A549 (cell line): ENCODE data around the gene GCC2. TPM values are rescaled to one million over a fixed set of nuclear protein-coding genes. Genes with fewer than 3 reads are reported as not detected.

Source experiments
- ATAC-seq, 2 experiments: fragments of 200-7000 bp in 1 of 2; fragments of >200 bp in 1 of 2; cut with Nextera tagmentation in 1 of 2; cut with Tn5 transposase in 1 of 2; 3 replicates each; pipeline versions ENCODE4 v1.8.0 to v1.9.1; 2018 to 2020; ENCODE audit warnings: mild to moderate bottlenecking in 1 of 2, moderate library complexity in 1 of 2
- CTCF ChIA-PET: fragments of 300-600 bp; sonication (Branson Sonifier 250); formaldehyde crosslinking; extraction: SDS; loops from one replicate; lab custom pipeline; 2021; ENCODE audit warnings: antibody characterized with exemption, inconsistent platforms; lab: Yijun Ruan, JAX
- POLR2A ChIA-PET: fragments of 350-600 bp; formaldehyde crosslinking; extraction: SDS; loops from one replicate; lab custom pipeline; 2021; ENCODE audit warnings: antibody characterized with exemption, inconsistent platforms; lab: Yijun Ruan, JAX
- DNase-seq, 2 experiments: peaks; one replicate each; pipeline versions ENCODE4 v3.0.0 to v3.0.0-alpha.2; 2011 to 2016; ENCODE audit warnings: low read depth in 1 of 2, low spot score in 1 of 2
- FAIRE-seq: peaks from 2 replicates; lab custom pipeline; 2011; peaks lifted over from hg19 to GRCh38; lab: Jason Lieb, UNC
- H3K27ac ChIP-seq, 2 experiments: fragments of >200 bp; sonication (Bioruptor Twin); formaldehyde crosslinking; 3 replicates each; pipeline ENCODE4 v1.5.1; 2016 to 2017
- H3K4me1 ChIP-seq: fragments of >200 bp; sonication (Bioruptor Twin); formaldehyde crosslinking; 3 replicates; pipeline ENCODE4 v1.6.1; 2016
- H3K4me2 ChIP-seq: fragments of >200 bp; sonication (Bioruptor Twin); formaldehyde crosslinking; 3 replicates; pipeline ENCODE4 v1.6.1; 2016
- H3K4me3 ChIP-seq: fragments of >200 bp; sonication (Bioruptor Twin); formaldehyde crosslinking; 3 replicates; pipeline ENCODE4 v1.5.1; 2016
- H3K9me3 ChIP-seq: fragments of >200 bp; sonication (Bioruptor Twin); formaldehyde crosslinking; 3 replicates; pipeline ENCODE4 v1.6.1; 2016
- CBX2 ChIP-seq: fragments of 200-600 bp; sonication (generic); IDR thresholded peaks from 2 replicates; pipeline ENCODE4 v1.6.1; 2016; ENCODE audit warnings: low read depth, mild to moderate bottlenecking, borderline replicate concordance
- CEBPB ChIP-seq, 2 experiments: fragments of >200 bp in 1 of 2; sonication (Bioruptor Twin) in 1 of 2; formaldehyde crosslinking in 1 of 2; IDR thresholded peaks; 2 replicates each; pipeline ENCODE4 v1.6.1; 2012 to 2016
- E2F6 ChIP-seq: IDR thresholded peaks from 2 replicates; pipeline ENCODE4 v1.6.1; 2012; ENCODE audit warnings: low read depth, borderline replicate concordance
- EHF ChIP-seq: fragments of 250-450 bp; sonication (Bioruptor Pico); IDR thresholded peaks from 2 replicates; pipeline ENCODE4 v1.5.0; 2020; ENCODE audit warnings: mild to moderate bottlenecking
- EHMT2 ChIP-seq: fragments of 200-600 bp; sonication (generic); IDR thresholded peaks from 2 replicates; pipeline ENCODE4 v1.6.1; 2016; ENCODE audit warnings: antibody characterized with exemption, low read depth, mild to moderate bottlenecking, moderate library complexity
- EP300 ChIP-seq, 2 experiments: fragments of >200 bp; sonication (Bioruptor Twin); formaldehyde crosslinking; IDR thresholded peaks; 2 replicates in 1 of 2; 3 replicates in 1 of 2; pipeline ENCODE4 v1.6.1; 2016 to 2017
- ESRRA ChIP-seq: fragments of 150-350 bp; IDR thresholded peaks from 2 replicates; pipeline ENCODE4 v1.6.1; 2014; ENCODE audit warnings: mild to moderate bottlenecking, low read length, borderline replicate concordance
- FOSL2 ChIP-seq, 2 experiments: fragments of 450-650 bp in 1 of 2; fragments of >200 bp in 1 of 2; sonication (Bioruptor Twin) in 1 of 2; formaldehyde crosslinking; IDR thresholded peaks; 2 replicates each; pipeline versions ENCODE4 v1.5.0 to v1.6.1; 2016 to 2020; ENCODE audit warnings: mild to moderate bottlenecking in 1 of 2, moderate library complexity in 1 of 2
- GATA3 ChIP-seq: IDR thresholded peaks from 2 replicates; pipeline ENCODE4 v1.6.1; 2012; ENCODE audit warnings: borderline replicate concordance
- HDAC2 ChIP-seq: fragments of 200-600 bp; sonication (generic); IDR thresholded peaks from 2 replicates; pipeline ENCODE4 v1.6.1; 2016
- HES2 ChIP-seq: fragments of >200 bp; sonication (Bioruptor Twin); formaldehyde crosslinking; IDR thresholded peaks from 2 replicates; pipeline ENCODE4 v1.6.1; 2016
- JUNB ChIP-seq: fragments of >200 bp; sonication (Bioruptor Twin); formaldehyde crosslinking; IDR thresholded peaks from 2 replicates; pipeline ENCODE4 v1.6.1; 2016
- MAX ChIP-seq: IDR thresholded peaks from 2 replicates; pipeline ENCODE4 v1.6.1; 2012
- MAZ ChIP-seq: fragments of 150-350 bp; IDR thresholded peaks from 2 replicates; pipeline ENCODE4 v1.6.1; 2014; ENCODE audit warnings: antibody characterized with exemption, low read depth, low read length, borderline replicate concordance
- NFE2L2 ChIP-seq: fragments of 150-350 bp; conservative IDR thresholded peaks from 2 replicates; pipeline ENCODE4 v1.6.1; 2014; ENCODE audit warnings: low read length
- PBX3 ChIP-seq: IDR thresholded peaks from 2 replicates; pipeline ENCODE4 v1.6.1; 2012
- PHF8 ChIP-seq: fragments of 200-600 bp; sonication (generic); IDR thresholded peaks from 2 replicates; pipeline ENCODE4 v1.6.1; 2016; ENCODE audit warnings: low read depth, mild to moderate bottlenecking, antibody characterized with exemption, moderate library complexity, borderline replicate concordance
- POLR2A ChIP-seq: IDR thresholded peaks from 2 replicates; pipeline ENCODE4 v1.6.1; 2012; ENCODE audit warnings: mild to moderate bottlenecking, low read length
- POLR2AphosphoS2 ChIP-seq: conservative IDR thresholded peaks from 2 replicates; pipeline ENCODE4 v1.6.1; 2012; ENCODE audit warnings: low read length, improper control_type of control experiment, inconsistent platforms
- RAD21 ChIP-seq, 2 experiments: fragments of >200 bp in 1 of 2; sonication (Bioruptor Twin) in 1 of 2; formaldehyde crosslinking in 1 of 2; IDR thresholded peaks in 1 of 2; conservative IDR thresholded peaks in 1 of 2; 2 replicates in 1 of 2; 3 replicates in 1 of 2; pipeline ENCODE4 v1.6.1; 2012 to 2018; ENCODE audit warnings: inconsistent platforms in 1 of 2
- RCOR1 ChIP-seq: fragments of 150-350 bp; IDR thresholded peaks from 2 replicates; pipeline ENCODE4 v1.6.1; 2014; ENCODE audit warnings: antibody characterized with exemption, low read length, low read depth
- REST ChIP-seq: fragments of 200-600 bp; sonication (generic); IDR thresholded peaks from 2 replicates; pipeline ENCODE4 v1.6.1; 2016; ENCODE audit warnings: antibody characterized with exemption, mild to moderate bottlenecking, moderate library complexity
- RNF2 ChIP-seq: fragments of 200-600 bp; sonication (generic); IDR thresholded peaks from 2 replicates; pipeline ENCODE4 v1.6.1; 2016; ENCODE audit warnings: low read depth, mild to moderate bottlenecking, antibody characterized with exemption, moderate library complexity, borderline replicate concordance
- SREBF2 ChIP-seq: fragments of 450-650 bp; IDR thresholded peaks from 2 replicates; pipeline ENCODE4 v1.6.1; 2014; ENCODE audit warnings: mild to moderate bottlenecking, moderate library complexity
- TFCP2L1 ChIP-seq: fragments of 250-450 bp; sonication (Bioruptor Pico); IDR thresholded peaks from 2 replicates; pipeline ENCODE4 v1.5.0; 2021; ENCODE audit warnings: mild to moderate bottlenecking
- TP53 ChIP-seq: fragments of 250-450 bp; sonication (Bioruptor Pico); IDR thresholded peaks from 2 replicates; pipeline ENCODE4 v1.5.0; 2021; ENCODE audit warnings: mild to moderate bottlenecking, moderate library complexity
- USF2 ChIP-seq: fragments of 450-650 bp; IDR thresholded peaks from 2 replicates; pipeline ENCODE4 v1.6.1; 2014; ENCODE audit warnings: antibody characterized with exemption
- ZFP36 ChIP-seq: fragments of 450-650 bp; IDR thresholded peaks from 2 replicates; pipeline ENCODE4 v1.6.1; 2014; ENCODE audit warnings: borderline replicate concordance; ENCODE audit not compliant: partially characterized antibody
- ZNF302 ChIP-seq: fragments of 250-450 bp; sonication (Bioruptor Pico); IDR thresholded peaks from 2 replicates; pipeline ENCODE4 v1.9.0; 2021; ENCODE audit warnings: inconsistent platforms, mild to moderate bottlenecking, moderate library complexity
- WGBS: methylation state at CpG from one replicate; pipeline ENCODE4 v1.1.6; 2017; ENCODE audit errors: missing lambda C conversion rate; 5-methylcytosine and 5-hydroxymethylcytosine counted together
- polyA minus RNA-seq: library from RNA; depleted of rRNA, polyadenylated mRNA; stranded (reverse); fragments of >200 nt; gene quantifications from 2 replicates; pipeline ENCODE4 v1.2.3, GENCODE V29; 2011; rRNA and poly(A)+ RNA removed
- polyA plus RNA-seq, 4 experiments: library from polyadenylated mRNA; depleted of rRNA in 3 of 4; stranded (reverse); fragments of >200 nt; fragmentation: RNase III in 1 of 4; extraction: RNeasy Plus Mini Kit Qiagen cat#74134 plus additional on column Dnase treatment in 1 of 4; gene quantifications; 2 replicates in 3 of 4; 3 replicates in 1 of 4; pipeline ENCODE4 v1.2.3, GENCODE V29; 2011 to 2017
- TF ChIP-seq, protein P1 (sequence below): fragments of >200 bp; sonication (Bioruptor Twin); formaldehyde crosslinking; IDR thresholded peaks from 3 replicates; pipeline ENCODE4 v1.5.1; 2016

The GCC2 gene
- polyA plus RNA-seq (2011; rRNA removed) (19.0 and 30.1 TPM in 2 replicates), polyA plus RNA-seq (2017; fragmentation: RNase III; extraction: RNeasy Plus Mini Kit Qiagen cat#74134 plus additional on column Dnase treatment) (13.6 to 15.4 TPM (median 13.6 TPM) in 3 replicates), polyA minus RNA-seq (10.3 and 11.8 TPM in 2 replicates)
- 2.7 and 2.8 TPM in 2 replicates for polyA plus RNA-seq (2012; cell fraction: cytosol; rRNA removed)
- 3.2 and 3.9 TPM in 2 replicates for polyA plus RNA-seq (2012; cell fraction: nucleus; rRNA removed)

DNA sequence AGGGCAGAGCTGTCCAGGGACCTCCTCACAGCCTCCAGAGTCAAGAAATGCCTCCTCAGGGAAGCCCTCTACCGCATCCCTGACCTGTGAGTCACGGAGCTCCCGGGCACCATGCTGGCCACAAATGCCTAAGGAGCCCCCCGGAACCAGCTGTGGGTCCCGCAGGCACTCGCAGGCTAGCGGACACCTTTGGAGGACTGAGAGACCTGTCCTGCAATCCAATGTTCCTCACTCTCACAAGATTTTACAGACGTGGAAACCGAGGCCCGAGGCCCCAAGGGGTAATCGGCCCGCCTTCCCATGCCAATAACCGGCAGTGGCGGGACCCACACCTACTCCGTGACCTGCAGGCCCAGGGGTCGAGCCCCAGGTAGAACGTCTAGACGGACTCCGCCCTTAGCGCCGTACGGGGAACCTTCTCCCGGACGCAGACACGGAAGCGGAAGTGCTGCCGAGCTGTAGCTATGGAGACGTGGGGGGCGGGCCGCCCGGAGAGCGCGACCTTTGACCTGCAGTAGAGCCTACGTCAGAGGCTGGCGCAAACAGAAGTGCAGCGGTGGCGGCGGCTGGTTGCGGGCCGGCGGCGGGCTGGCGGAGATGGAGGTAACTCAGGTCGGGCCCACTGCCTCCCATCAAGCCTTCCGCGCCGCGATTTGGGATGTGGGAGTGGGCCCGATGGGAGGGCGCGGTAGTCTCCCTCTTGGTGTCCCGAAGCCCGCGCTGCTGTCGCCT lies at the start of gene GCC2:
Gene GCC2 (plus strand): TSS at position 529 of the 732 bp plus-strand sequence. CDS start 69 bp downstream, at position 598.
- FAIRE-seq (no peak), ATAC-seq (peak; percentile 96 to 98), DNase-seq (peak; percentile 70 to 96)
- ChIA-PET CTCF (interaction anchor here (0.8 to 1.6 kb wide), 4 partner anchors 14 to 136 kb away, joined by 3 to 6 read pairs (median 4); no protein-coding TSS in a partner anchor), POLR2A (interaction anchor here (0.7 to 2.3 kb wide), 11 partner anchors 9 to 145 kb away, joined by 3 to 11 read pairs (median 6); partner anchors contain the start of gene LIMS1)
- Histone ChIP-seq H3K4me1 (peaks cover 24% of the 10 kb centered on the region), H3K4me3 (peak within 1 kb of the TSS; percentile 98), H3K9me3 (no peaks in the 10 kb centered on the region), H3K27ac (peak within 1 kb of the TSS; percentile 96 to 99), H3K4me2 (peak within 1 kb of the TSS; percentile 95)
- 2% methylated on average over 18 of the region's 55 CpGs for WGBS
- TF ChIP-seq MAX (peak; percentile 39), RAD21 (conservative IDR thresholded peaks at IDR 0.05 in 1 of 2, IDR thresholded peaks at IDR 0.05 in 1 of 2) (0 out of 5 replicates have a peak, but pooled peaks of 1 of the 2 experiments have one; percentile 20), RNF2 (no peak), TFCP2L1 (CRISPR knock-in tag) (peak; percentile 80; the same call in 1 of the 2 replicates), HDAC2 (0 out of 2 replicates have a peak, but pooled peaks have one; percentile 39), ESRRA (0 out of 2 replicates have a peak, but pooled peaks have one; percentile 12), GATA3 (no peak), POLR2A (peak; percentile 79), JUNB (no peak), E2F6 (0 out of 2 replicates have a peak, but pooled peaks have one; percentile 22), SREBF2 (no peak), USF2 (no peak), EHF (no peak), RCOR1 (no peak), CBX2 (no peak), HES2 (no peak), PHF8 (no peak; the same call in 1 of the 2 replicates), REST (no peak), ZFP36 (peak; percentile 79), POLR2AphosphoS2 (no peak), CEBPB (IDR thresholded peaks at IDR 0.05) (peak in 1 of 2 experiments; percentile 22; a peak in 1 of 4 replicates), FOSL2 (IDR thresholded peaks at IDR 0.05) (no peak), FOSL2 (CRISPR knock-in tag; IDR thresholded peaks at IDR 0.05) (peak; percentile 60), TP53 (CRISPR knock-in tag) (no peak), EHMT2 (no peak), ZNF302 (no peak), PBX3 (no peak), NFE2L2 (no peak), EP300 (IDR thresholded peaks at IDR 0.05) (no peak), MAZ (no peak)
- TF ChIP-seq, protein P1, sequence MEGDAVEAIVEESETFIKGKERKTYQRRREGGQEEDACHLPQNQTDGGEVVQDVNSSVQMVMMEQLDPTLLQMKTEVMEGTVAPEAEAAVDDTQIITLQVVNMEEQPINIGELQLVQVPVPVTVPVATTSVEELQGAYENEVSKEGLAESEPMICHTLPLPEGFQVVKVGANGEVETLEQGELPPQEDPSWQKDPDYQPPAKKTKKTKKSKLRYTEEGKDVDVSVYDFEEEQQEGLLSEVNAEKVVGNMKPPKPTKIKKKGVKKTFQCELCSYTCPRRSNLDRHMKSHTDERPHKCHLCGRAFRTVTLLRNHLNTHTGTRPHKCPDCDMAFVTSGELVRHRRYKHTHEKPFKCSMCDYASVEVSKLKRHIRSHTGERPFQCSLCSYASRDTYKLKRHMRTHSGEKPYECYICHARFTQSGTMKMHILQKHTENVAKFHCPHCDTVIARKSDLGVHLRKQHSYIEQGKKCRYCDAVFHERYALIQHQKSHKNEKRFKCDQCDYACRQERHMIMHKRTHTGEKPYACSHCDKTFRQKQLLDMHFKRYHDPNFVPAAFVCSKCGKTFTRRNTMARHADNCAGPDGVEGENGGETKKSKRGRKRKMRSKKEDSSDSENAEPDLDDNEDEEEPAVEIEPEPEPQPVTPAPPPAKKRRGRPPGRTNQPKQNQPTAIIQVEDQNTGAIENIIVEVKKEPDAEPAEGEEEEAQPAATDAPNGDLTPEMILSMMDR: no peak
